ENCODE data around the gene IKBKE.
A peak's percentile ranks its signal among the peaks of the same experiment; 100 is the strongest.

The IKBKE gene

GRCh38 chr1:206459703-206460102, 10.6 kb upstream of the IKBKE start:
- no peak for DNase-seq (ENCODE audit: extremely low read depth, low read depth)
- no peak overlapping the region for H3K4me3 ChIP-seq (replicated peaks; ENCODE audit: low read depth, low read length)
- no peak for TF ChIP-seq CTCF (IDR thresholded peaks at IDR 0.05; ENCODE audit: low read depth, low read length, missing control alignments)

GRCh38 chr1:206460836-206461426, 9.3 kb upstream of the IKBKE start:
- no peak for DNase-seq (ENCODE audit: extremely low read depth, low read depth)
- no peak for TF ChIP-seq CTCF (IDR thresholded peaks at IDR 0.05; ENCODE audit: low read depth, low read length, missing control alignments)
- H3K4me3 ChIP-seq (replicated peaks; ENCODE audit: low read depth, low read length): no peak overlapping the region

GRCh38 chr1:206461602-206462455, 8.4 kb upstream of the IKBKE start:
- no peak overlapping the region for H3K4me3 ChIP-seq (replicated peaks; ENCODE audit: low read depth, low read length)
- TF ChIP-seq CTCF (IDR thresholded peaks at IDR 0.05; ENCODE audit: low read depth, low read length, missing control alignments): peak; percentile 85
- DNase-seq (ENCODE audit: extremely low read depth, low read depth): no peak

GRCh38 chr1:206463137-206463536, 7.1 kb upstream of the IKBKE start:
- no peak for DNase-seq (ENCODE audit: extremely low read depth, low read depth)
- no peak for TF ChIP-seq CTCF (IDR thresholded peaks at IDR 0.05; ENCODE audit: low read depth, low read length, missing control alignments)
- H3K4me3 ChIP-seq (replicated peaks; ENCODE audit: low read depth, low read length): no peak overlapping the region

- no peak for TF ChIP-seq CTCF (IDR thresholded peaks at IDR 0.05; ENCODE audit: low read depth, low read length, missing control alignments)
- DNase-seq (ENCODE audit: extremely low read depth, low read depth): no peak
- no peak overlapping the region for H3K4me3 ChIP-seq (replicated peaks; ENCODE audit: low read depth, low read length)
These were observed 6.4 kb upstream of the IKBKE start for GRCh38 chr1:206463911-206464310.

- H3K4me3 ChIP-seq (replicated peaks; ENCODE audit: low read depth, low read length): no peak overlapping the region
- TF ChIP-seq CTCF (IDR thresholded peaks at IDR 0.05; ENCODE audit: low read depth, low read length, missing control alignments): no peak
- DNase-seq (ENCODE audit: extremely low read depth, low read depth): no peak
These were observed 5.8 kb upstream of the IKBKE start for GRCh38 chr1:206464456-206464964.
